Limb (tissue), 2 donors: ENCODE measurements around the gene DNAJC11.
"Not testable (repeated sequence)": the region's sequence is repeated elsewhere in the genome, so short reads cannot be mapped to it uniquely, and the experiment has no call there.

Source experiments
- DNase-seq, 2 donors: peaks; one replicate each; pipeline ENCODE4 v3.0.0-alpha.2; 2016; ENCODE audit errors: extremely low spot score in 2 of 2

DNAJC11 gene

GRCh38 chr1:6695868-6696267 lies 5.7 kb downstream of the DNAJC11 start:
- no peak for DNase-seq

- DNase-seq = no peak
These were observed 7.4 kb downstream of the DNAJC11 start for GRCh38 chr1:6694121-6694713.

DNA sequence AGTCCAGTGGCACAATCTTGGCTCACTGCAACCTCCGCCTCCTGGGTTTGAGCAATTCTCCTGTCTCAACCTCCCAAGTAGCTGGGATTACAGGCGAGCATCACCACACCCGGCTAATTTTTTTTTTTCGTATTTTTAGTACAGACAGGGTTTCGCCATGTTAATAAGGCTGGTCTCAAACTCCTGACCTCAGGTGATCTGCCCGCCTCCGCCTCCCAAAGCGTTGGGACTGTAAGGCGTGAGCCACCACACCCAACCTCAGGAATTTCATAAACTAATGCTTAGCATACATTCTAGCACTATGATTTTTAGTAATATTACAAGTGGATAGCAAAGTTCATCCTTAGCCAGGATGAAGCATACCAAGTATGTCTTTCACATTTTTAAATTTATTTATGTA lies 8.7 kb downstream of the DNAJC11 start:
- DNase-seq = no peak

GRCh38 chr1:6691507-6691906 lies 10.1 kb downstream of the DNAJC11 start:
- no peak for DNase-seq

GRCh38 chr1:6690186-6690585 lies 11.4 kb downstream of the DNAJC11 start:
- no peak for DNase-seq

DNA sequence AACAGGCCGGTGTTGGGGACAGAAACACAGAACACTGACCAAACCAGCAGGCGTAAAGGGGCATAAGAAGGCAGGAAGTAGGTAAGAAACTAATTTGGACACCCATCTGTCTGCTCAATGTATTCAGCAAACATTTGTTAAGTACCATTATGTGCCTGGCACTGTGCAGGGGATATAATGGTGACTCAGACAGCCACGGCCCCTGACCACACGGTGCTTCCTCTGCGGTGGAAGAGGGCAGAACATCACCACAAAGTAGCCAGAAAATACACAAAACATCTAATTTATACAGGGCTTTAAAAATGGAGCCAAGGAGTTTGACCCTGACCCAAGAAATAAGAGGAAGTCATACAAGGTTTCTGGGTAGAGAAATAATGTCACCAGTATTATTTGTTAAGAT lies 12.9 kb downstream of the DNAJC11 start:
- DNase-seq = no peak

GRCh38 chr1:6688001-6688400 lies 13.6 kb downstream of the DNAJC11 start:
- DNase-seq = no peak

DNA sequence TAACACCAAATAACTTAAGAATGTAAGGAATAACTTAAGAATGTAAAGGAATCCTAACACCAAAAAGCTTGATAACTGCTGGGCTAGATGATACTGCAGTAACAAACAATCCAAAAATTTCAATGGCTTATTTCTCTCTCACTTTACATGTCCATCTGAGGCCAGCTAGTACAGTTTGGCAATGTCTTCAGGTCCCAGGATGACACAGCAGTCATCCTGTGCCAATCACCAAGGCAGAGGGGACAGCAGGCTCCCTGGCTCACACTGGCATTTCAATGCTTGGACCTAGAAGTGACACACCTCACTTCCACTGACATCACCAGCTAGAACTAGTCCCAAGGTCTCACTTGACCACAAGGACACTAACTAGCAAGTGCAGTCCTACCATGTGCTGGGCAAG lies 15.3 kb downstream of the DNAJC11 start:
- no peak for DNase-seq

DNA sequence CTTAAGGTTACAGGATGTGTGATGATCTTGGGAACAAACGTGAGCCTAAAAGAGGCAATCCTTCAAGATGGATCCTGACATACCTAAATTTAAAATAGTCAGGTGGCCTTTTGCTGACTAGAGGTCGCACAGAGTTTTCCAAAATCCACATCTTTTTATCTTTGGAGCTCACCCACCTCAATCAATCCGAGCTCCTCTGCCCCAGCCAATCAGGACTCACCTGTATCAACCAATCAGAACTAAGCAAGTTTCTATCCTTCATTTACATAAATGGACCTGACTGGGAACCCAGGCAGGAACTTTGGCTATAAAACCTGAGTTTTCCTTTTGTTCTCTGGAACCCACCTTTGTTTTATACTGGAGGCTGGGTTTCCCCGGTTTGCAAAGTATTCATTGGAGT lies 16.2 kb downstream of the DNAJC11 start:
- DNase-seq = no peak

DNA sequence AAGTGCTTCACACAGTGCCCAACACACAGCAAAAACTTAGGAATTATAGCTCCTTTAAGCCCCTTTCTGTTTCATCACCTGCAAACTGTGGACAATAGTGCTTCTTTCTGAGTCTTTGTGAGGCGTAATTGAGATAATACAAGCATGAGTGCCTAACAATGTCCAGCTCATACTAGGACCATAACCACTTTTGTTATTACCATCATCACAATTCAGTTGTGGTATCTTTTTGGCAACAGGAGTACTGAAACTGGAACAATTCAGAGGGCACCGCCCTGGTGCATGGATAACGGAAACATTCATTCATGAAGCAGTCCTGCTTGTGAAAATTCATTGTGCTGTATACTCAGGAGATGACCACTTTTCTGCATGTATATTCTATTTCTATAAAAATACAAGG lies 18.2 kb downstream of the DNAJC11 start:
- no peak for DNase-seq

- DNase-seq = no peak
These were observed 25.7 kb downstream of the DNAJC11 start for GRCh38 chr1:6675941-6676340.

GRCh38 chr1:6674771-6675170 lies 26.8 kb downstream of the DNAJC11 start:
- no peak for DNase-seq

- no peak for DNase-seq
These were observed 27.7 kb downstream of the DNAJC11 start for GRCh38 chr1:6673816-6674398.

- peak in 1 of 2 donors; percentile 1 for DNase-seq
These were observed 29.1 kb downstream of the DNAJC11 start for GRCh38 chr1:6672558-6672957.

- DNase-seq = no peak
These were observed 33.1 kb downstream of the DNAJC11 start for GRCh38 chr1:6668503-6668902.

GRCh38 chr1:6667139-6667538 lies 34.5 kb downstream of the DNAJC11 start:
- DNase-seq = no peak

DNA sequence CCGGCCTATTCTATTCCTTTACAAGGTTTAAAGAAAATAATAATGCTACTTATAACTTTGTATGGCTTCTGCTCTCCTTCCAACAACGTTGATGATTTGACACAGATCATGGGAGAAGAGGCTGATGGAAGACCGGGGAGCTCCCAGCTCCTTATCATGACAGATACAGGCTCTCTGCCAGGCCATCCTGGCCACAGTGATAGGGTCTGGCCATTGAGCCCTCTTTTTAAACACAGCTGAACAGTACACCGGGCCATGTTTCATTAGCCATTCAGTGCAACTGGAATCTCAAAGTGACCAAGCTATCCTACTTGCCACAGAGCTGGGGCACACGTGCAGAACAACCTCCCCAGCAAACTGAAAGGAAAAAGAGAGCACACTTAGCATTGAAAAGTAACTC lies 34.9 kb downstream of the DNAJC11 start:
- no peak for DNase-seq

DNA sequence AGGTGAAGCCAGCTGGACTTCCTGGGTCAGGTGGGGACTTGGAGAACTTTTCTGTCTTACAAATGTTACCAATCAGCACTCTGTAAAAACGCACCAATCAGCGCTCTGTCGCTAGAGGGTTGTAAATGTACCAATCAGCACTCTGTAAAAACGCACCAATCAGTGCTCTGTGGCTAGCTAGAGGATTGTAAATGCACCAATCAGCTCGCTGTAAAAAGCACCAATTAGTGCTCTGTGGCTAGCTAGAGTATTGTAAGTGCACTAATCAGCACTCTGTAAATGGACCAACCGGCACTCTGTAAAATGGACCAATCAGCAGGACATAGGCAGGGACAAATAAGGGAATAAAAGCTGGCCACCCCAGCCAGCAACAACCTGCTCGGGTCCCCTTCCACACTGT lies 39.1 kb downstream of the DNAJC11 start:
- not testable (repeated sequence) for DNase-seq

DNA sequence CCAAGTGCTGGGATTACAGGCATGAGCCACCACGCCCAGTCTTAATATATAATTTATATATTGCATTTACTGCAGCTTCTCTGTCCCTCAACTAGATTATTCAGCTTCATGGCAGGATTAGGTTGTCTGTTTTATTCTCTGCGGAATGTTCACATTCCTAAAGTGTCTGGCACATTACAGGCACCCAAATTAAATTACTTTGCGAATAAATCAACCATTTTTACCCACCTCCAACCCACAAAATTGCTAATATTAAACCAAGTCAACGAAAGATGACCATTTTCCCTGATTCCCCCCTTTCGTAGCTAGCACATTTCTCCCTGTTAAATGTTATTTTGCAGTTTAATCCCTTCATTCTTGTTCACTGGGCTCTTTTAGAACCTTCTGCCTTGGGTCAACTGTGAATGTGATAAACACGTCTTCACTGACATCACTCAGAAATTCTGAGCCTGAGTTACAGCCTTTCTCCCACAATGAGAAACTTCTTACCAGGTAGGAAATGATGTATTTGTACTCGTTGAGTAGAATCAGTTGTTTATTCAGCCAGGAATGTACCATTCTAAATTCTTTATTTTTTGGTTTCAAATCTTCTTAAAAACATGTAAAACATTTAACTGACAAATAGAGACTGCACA lies 41.1 kb downstream of the DNAJC11 start:
- no peak for DNase-seq

DNA sequence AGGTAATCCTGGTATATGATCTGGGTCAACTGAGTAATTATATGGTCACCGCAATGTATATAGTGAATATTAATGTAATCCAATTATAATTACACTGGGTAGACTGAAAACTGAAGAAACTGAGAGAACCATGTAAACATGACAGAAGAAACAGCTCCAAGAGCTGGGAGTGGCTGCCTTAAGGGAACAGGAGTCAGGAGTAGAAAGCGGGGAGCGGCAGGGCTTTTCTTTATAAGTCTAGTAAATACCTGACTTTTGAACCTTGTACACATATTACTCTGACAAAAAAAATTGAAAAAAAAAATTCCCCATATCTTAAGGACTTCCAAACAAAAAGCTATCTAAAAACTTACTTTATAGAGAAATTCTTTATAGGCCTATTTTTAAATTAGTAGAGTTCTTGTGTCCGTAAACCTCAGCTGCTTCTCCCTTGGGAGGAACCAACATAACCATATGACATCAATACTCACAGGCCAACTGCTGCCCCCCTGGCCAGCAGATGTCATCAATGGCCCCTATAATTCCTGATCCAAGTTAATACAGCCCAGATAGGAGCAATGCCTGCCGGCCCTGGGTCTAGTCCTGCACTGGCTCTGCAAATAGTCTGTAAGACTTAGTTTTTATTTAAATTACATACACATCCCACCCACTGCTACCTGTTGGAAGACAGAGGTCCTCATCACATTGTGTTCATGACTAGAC lies 43.1 kb downstream of the DNAJC11 start:
- DNase-seq = no peak

GRCh38 chr1:6657138-6657537 lies 44.5 kb downstream of the DNAJC11 start:
- DNase-seq = no peak

GRCh38 chr1:6653436-6654290 lies 48.0 kb downstream of the DNAJC11 start:
- no peak for DNase-seq
